LNCAP (cell line): ENCODE data around the gene NSUN6.

ENCODE experiments used
- CTCF ChIP-seq: fragments of 450-650 bp; IDR thresholded peaks from 2 replicates; pipeline ENCODE4 v1.5.1; 2017; ENCODE audit warnings: mild to moderate bottlenecking

NSUN6 gene

GRCh38 chr10:18505456-18506118 is 145.8 kb downstream of the NSUN6 start:
- no peak for TF ChIP-seq CTCF

DNA sequence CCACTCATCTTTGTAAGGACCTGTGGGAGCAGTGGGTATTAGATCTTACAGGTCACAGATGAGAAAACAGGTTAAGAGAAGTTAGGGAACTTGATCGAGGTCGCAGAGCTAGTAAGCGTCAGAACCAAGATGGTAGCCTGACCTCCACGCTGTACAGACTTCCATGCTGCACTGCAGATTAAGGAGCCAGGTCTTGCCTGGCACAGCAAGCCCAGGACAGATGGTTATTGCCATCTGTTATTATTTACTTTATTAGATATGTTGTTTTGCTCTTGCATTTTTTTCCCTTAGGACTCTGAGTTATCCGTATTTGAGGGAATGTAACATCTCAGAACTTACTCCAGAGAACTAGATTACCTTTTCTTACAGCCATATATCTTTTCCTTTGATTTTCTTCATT is 147.2 kb downstream of the NSUN6 start:
- TF ChIP-seq CTCF, result no peak

DNA sequence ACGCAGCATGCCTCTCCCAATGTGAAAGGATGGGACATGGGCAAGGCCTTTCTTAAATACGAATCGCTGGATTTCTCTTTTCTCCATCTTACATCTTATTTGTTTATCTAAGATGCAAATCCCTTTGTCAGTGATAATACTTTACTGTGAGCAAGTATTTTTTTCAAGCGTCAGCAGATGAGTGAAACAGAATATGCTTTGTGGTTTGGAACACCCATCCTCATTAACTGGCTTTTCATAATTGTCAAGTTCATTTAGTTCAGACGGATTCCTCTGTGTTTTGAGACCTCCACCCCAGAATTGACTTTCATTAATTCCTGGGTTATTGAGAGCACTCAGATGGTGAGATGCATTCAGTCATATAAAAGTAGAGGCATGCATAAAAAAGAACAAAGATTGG is 149.8 kb downstream of the NSUN6 start:
- no peak for TF ChIP-seq CTCF

- no peak for TF ChIP-seq CTCF
These were observed 150.2 kb downstream of the NSUN6 start for GRCh38 chr10:18501198-18501597.

DNA sequence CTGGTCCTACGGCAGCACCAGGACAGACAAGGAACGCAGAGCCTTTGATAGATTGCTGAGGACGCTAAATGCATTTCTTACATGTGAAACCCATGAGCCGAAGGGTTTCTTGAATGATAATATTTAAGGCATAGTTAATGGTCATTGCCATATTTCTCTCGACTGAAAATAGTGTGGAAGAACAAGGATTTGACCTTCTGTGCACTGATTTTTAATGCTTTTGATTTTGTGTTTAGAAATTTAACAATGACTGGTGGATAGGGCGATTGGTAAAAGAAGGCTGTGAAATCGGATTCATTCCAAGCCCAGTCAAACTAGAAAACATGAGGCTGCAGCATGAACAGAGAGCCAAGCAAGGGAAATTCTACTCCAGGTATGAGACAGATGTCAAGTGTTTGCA is 150.8 kb downstream of the NSUN6 start:
- TF ChIP-seq CTCF, result no peak

DNA sequence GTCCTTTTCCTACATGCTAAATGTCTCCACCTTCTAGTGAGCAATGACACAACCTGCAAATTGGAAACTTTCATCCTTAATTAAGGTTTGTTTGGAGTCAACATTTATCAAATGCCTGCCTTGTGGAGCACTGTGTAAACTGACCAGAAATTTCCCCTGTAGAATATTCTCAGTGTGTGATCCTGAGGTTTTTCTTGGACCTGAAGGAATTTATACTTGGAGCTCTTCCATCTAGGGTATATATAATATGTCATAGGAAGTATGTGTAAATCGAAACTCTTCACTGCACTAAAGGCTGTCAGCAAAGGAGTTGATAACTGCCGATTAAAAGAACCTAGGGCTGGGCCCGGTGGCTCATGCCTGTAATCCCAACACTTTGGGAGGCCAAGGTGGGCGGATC is 152.4 kb downstream of the NSUN6 start:
- no peak for TF ChIP-seq CTCF

GRCh38 chr10:18497806-18498369 is 153.5 kb downstream of the NSUN6 start:
- no peak for TF ChIP-seq CTCF
